SK-N-SH (cell line): ENCODE data around the gene LIPN. TPM values are rescaled to one million over a fixed set of nuclear protein-coding genes. Genes with fewer than 3 reads are reported as not detected.

ENCODE experiments used
- CTCF ChIA-PET: fragments of 300-600, 350-600 bp; formaldehyde crosslinking; extraction: SDS; loops from one replicate; lab custom pipeline; 2021; lab: Yijun Ruan, JAX
- POLR2A ChIA-PET: fragments of 350-600 bp; sonication (Branson Sonifier 250); formaldehyde crosslinking; extraction: SDS; loops from one replicate; lab custom pipeline; 2020; ENCODE audit warnings: antibody characterized with exemption, inconsistent platforms; lab: Yijun Ruan, JAX
- DNase-seq: peaks from one replicate; pipeline ENCODE4 v3.0.0; 2012
- H2AFZ ChIP-seq: fragments of 200-600 bp; sonication (generic); 2 replicates; pipeline ENCODE4 v1.8.1; 2016; ENCODE audit warnings: antibody characterized with exemption, mild to moderate bottlenecking, low read depth
- H3F3A ChIP-seq: fragments of 200-600 bp; sonication (generic); replicated peaks from 2 replicates; pipeline ENCODE3; 2016; ENCODE audit warnings: antibody characterized with exemption, mild to moderate bottlenecking; ENCODE audit not compliant: insufficient read depth
- H3K27ac ChIP-seq, 2 experiments: fragments of 200-500 bp in 1 of 2; fragments of 200-600 bp in 1 of 2; sonication (Bioruptor generic) in 1 of 2; sonication (generic), shearing (Covaris generic) in 1 of 2; 2 replicates each; pipeline versions ENCODE4 v1.5.1 to v1.6.1; 2014 to 2016; ENCODE audit warnings: low read depth in 2 of 2, inconsistent platforms in 1 of 2, low read length in 1 of 2, mild to moderate bottlenecking in 1 of 2, mixed read lengths in 1 of 2
- H3K27me3 ChIP-seq: fragments of 200-600 bp; sonication (generic), shearing (Covaris generic); 2 replicates; pipeline ENCODE4 v1.6.1; 2016; ENCODE audit warnings: mixed run types; ENCODE audit not compliant: insufficient read depth
- H3K36me3 ChIP-seq, 2 experiments: fragments of 200-500 bp in 1 of 2; fragments of 200-600 bp in 1 of 2; sonication (Bioruptor generic) in 1 of 2; sonication (generic) in 1 of 2; replicated peaks in 1 of 2; 2 replicates each; pipeline versions ENCODE3 to v1.5.1; 2014 to 2016; ENCODE audit warnings: low read length in 1 of 2, mild to moderate bottlenecking in 1 of 2; ENCODE audit not compliant: insufficient read depth in 2 of 2, control insufficient read depth in 1 of 2
- H3K4me1 ChIP-seq, 2 experiments: fragments of 200-500 bp in 1 of 2; fragments of 200-600 bp in 1 of 2; sonication (Bioruptor generic) in 1 of 2; sonication (generic), shearing (Covaris generic) in 1 of 2; 2 replicates each; pipeline versions ENCODE4 v1.5.1 to v1.6.1; 2014 to 2016; ENCODE audit warnings: low read depth in 1 of 2, low read length in 1 of 2, mixed run types in 1 of 2; ENCODE audit not compliant: insufficient read depth in 2 of 2, control insufficient read depth in 1 of 2
- H3K4me2 ChIP-seq: fragments of 200-600 bp; sonication (generic), shearing (Covaris generic); 2 replicates; pipeline ENCODE4 v1.6.1; 2017; ENCODE audit warnings: mixed run types
- H3K4me3 ChIP-seq, 2 experiments: fragments of 200-500 bp in 1 of 2; fragments of 200-600 bp in 1 of 2; sonication (Bioruptor generic) in 1 of 2; sonication (generic), shearing (Covaris generic) in 1 of 2; 2 replicates each; pipeline versions ENCODE4 v1.5.1 to v1.8.1; 2014 to 2016; ENCODE audit warnings: low read depth in 2 of 2, inconsistent platforms in 1 of 2, low read length in 1 of 2, mild to moderate bottlenecking in 1 of 2, mixed read lengths in 1 of 2, moderate library complexity in 1 of 2
- H3K79me2 ChIP-seq: fragments of 200-600 bp; sonication (generic); 2 replicates; pipeline ENCODE4 v1.8.1; 2017; ENCODE audit warnings: mild to moderate bottlenecking; ENCODE audit not compliant: insufficient read depth
- H3K9ac ChIP-seq: fragments of 200-600 bp; sonication (generic); 2 replicates; pipeline ENCODE4 v1.6.1; 2017; ENCODE audit warnings: mixed run types
- H3K9me2 ChIP-seq: fragments of 200-600 bp; sonication (generic); 2 replicates; pipeline ENCODE4 v1.6.1; 2017; ENCODE audit warnings: mixed run types
- H3K9me3 ChIP-seq: fragments of 200-600 bp; sonication (generic); 2 replicates; pipeline ENCODE4 v1.6.1; 2017; ENCODE audit warnings: mixed run types, mild to moderate bottlenecking, moderate library complexity
- H4K20me1 ChIP-seq: fragments of 200-600 bp; sonication (generic); 2 replicates; pipeline ENCODE4 v1.6.1; 2017; ENCODE audit warnings: mild to moderate bottlenecking, mixed run types; ENCODE audit not compliant: insufficient read depth
- ELF1 ChIP-seq: IDR thresholded peaks from 2 replicates; pipeline ENCODE4 v1.4.0; 2012
- EP300 ChIP-seq, 2 experiments: IDR thresholded peaks; 2 replicates each; pipeline versions ENCODE4 v1.4.0 to v1.6.1; 2012; ENCODE audit warnings: borderline replicate concordance in 1 of 2, low read depth in 1 of 2, low read length in 1 of 2
- EZH2phosphoT487 ChIP-seq: fragments of 200-600 bp; sonication (generic); IDR thresholded peaks from 2 replicates; pipeline ENCODE4 v1.6.1; 2017; ENCODE audit warnings: low read depth, mixed run types, mild to moderate bottlenecking, antibody characterized with exemption, moderate library complexity, borderline replicate concordance
- FOSL2 ChIP-seq: IDR thresholded peaks from 2 replicates; pipeline ENCODE4 v1.4.0; 2012; ENCODE audit warnings: low read depth, mild to moderate bottlenecking, moderate library complexity, borderline replicate concordance
- FOXJ3 ChIP-seq: sonication (generic); formaldehyde crosslinking; IDR thresholded peaks from 2 replicates; pipeline ENCODE4 v1.5.1; 2020; ENCODE audit warnings: mild to moderate bottlenecking, missing genetic modification reagents
- FOXM1 ChIP-seq: IDR thresholded peaks from 2 replicates; pipeline ENCODE4 v1.4.0; 2012; ENCODE audit warnings: low read depth, mild to moderate bottlenecking
- GATA2 ChIP-seq: sonication (generic); formaldehyde crosslinking; IDR thresholded peaks from 2 replicates; pipeline ENCODE4 v1.5.0; 2020; ENCODE audit warnings: mild to moderate bottlenecking, missing genetic modification reagents
- IRF3 ChIP-seq: fragments of 150-350 bp; IDR thresholded peaks from 2 replicates; pipeline ENCODE4 v1.6.1; 2016; ENCODE audit warnings: mild to moderate bottlenecking, low read depth, low read length
- MAX ChIP-seq: IDR thresholded peaks from 2 replicates; pipeline ENCODE4 v1.4.0; 2012; ENCODE audit warnings: low read depth
- NRF1 ChIP-seq: IDR thresholded peaks from 2 replicates; pipeline ENCODE4 v1.6.1; 2012; ENCODE audit warnings: low read depth, mild to moderate bottlenecking, low read length
- PBX3 ChIP-seq: IDR thresholded peaks from 2 replicates; pipeline ENCODE4; 2012
- RCOR1 ChIP-seq: fragments of 150-350 bp; IDR thresholded peaks from 2 replicates; pipeline ENCODE4 v1.6.1; 2017; ENCODE audit warnings: antibody characterized with exemption, low read length
- SIN3A ChIP-seq: IDR thresholded peaks from 2 replicates; pipeline ENCODE4 v1.6.1; 2012; ENCODE audit warnings: low read depth, mild to moderate bottlenecking, low read length, moderate library complexity, borderline replicate concordance
- TAF1 ChIP-seq: IDR thresholded peaks from 2 replicates; pipeline ENCODE4 v1.6.1; 2012; ENCODE audit warnings: low read depth, mild to moderate bottlenecking, low read length, moderate library complexity, borderline replicate concordance
- TEAD4 ChIP-seq: IDR thresholded peaks from 2 replicates; pipeline ENCODE4 v1.4.0; 2012; ENCODE audit warnings: mild to moderate bottlenecking, borderline replicate concordance; ENCODE audit not compliant: insufficient read depth
- USF1 ChIP-seq: IDR thresholded peaks from 2 replicates; pipeline ENCODE4 v1.4.0; 2012; ENCODE audit warnings: low read depth, borderline replicate concordance
- USF2 ChIP-seq: fragments of 150-350 bp; IDR thresholded peaks from 2 replicates; pipeline ENCODE4 v1.6.1; 2017; ENCODE audit warnings: antibody characterized with exemption, low read length, low read depth, borderline replicate concordance
- YY1 ChIP-seq: IDR thresholded peaks from 2 replicates; pipeline ENCODE4 v1.4.0; 2012; ENCODE audit warnings: low read depth, mild to moderate bottlenecking
- WGBS: methylation state at CpG from one replicate; pipeline ENCODE4 v1.1.6; 2017; ENCODE audit warnings: low lambda C conversion rate; 5-methylcytosine and 5-hydroxymethylcytosine counted together
- polyA plus RNA-seq, 3 experiments: library from polyadenylated mRNA; depleted of rRNA; stranded (reverse); fragments of >200 nt; gene quantifications; 2 replicates each; pipeline ENCODE4 v1.2.3, GENCODE V29; 2012

The LIPN gene
- not detected in 2 replicates for polyA plus RNA-seq (2012; rRNA removed)
- polyA plus RNA-seq (2012; cell fraction: cytosol; rRNA removed), result not detected in 2 replicates
- not detected in 2 replicates for polyA plus RNA-seq (2012; cell fraction: nucleus; rRNA removed)

GRCh38 chr10:88759366-88760101, at the start of gene LIPN:
Gene LIPN, plus strand, starts transcription at chr10:88760020. Its CDS starts 1,386 bp downstream, at chr10:88761406.
- no peaks in the 10 kb centered on the region for H3K9me3 ChIP-seq
- no peak for DNase-seq
- no peaks in the 10 kb centered on the region for H3K9me2 ChIP-seq
- H3K79me2 ChIP-seq, result no peaks in the 10 kb centered on the region
- peaks cover 9% of the 10 kb centered on the region for H3F3A ChIP-seq
- ChIA-PET POLR2A (no interaction called here), CTCF (no interaction called here)
- H4K20me1 ChIP-seq, result no peaks in the 10 kb centered on the region
- H3K27ac ChIP-seq, result no peak within 1 kb of the TSS
- H3K4me3 ChIP-seq, result no peak within 1 kb of the TSS
- no peaks in the 10 kb centered on the region for H3K36me3 ChIP-seq
- 74% methylated on average over 7 of the region's 7 CpGs for WGBS
- H2AFZ ChIP-seq, result no peak within 1 kb of the TSS
- H3K27me3 ChIP-seq, result no peaks in the 10 kb centered on the region
- H3K9ac ChIP-seq, result no peak within 1 kb of the TSS
- TF ChIP-seq FOXJ3, result no peak
- TF ChIP-seq SIN3A, result no peak
- no peak for TF ChIP-seq NRF1
- no peak for TF ChIP-seq RCOR1
- TF ChIP-seq MAX, result no peak
- no peak for TF ChIP-seq YY1
- TF ChIP-seq EP300 (IDR thresholded peaks at IDR 0.05; ENCODE audit: borderline replicate concordance in 1 of 2, low read depth in 1 of 2, low read length in 1 of 2), result no peak
- H3K4me2 ChIP-seq, result no peak within 1 kb of the TSS
- H3K4me1 ChIP-seq, result peaks cover 0 to 3% of the 10 kb centered on the region in 2 experiments; a peak in 1 of 4 replicates

- Histone ChIP-seq H3K9ac (no peak overlapping the region), H3K36me3 (no peaks in the 10 kb centered on the region), H2AFZ (no peak overlapping the region), H3K9me3 (no peaks in the 10 kb centered on the region), H3K27me3 (no peaks in the 10 kb centered on the region), H3K4me1 (no peaks in the 10 kb centered on the region), H3K27ac (no peak overlapping the region)
- no peak for DNase-seq
- TF ChIP-seq USF2 (no peak), RCOR1 (no peak), FOXM1 (no peak), FOXJ3 (no peak), USF1 (no peak), PBX3 (no peak), TAF1 (no peak), EZH2phosphoT487 (no peak), TEAD4 (no peak), MAX (no peak), ELF1 (no peak), GATA2 (no peak), IRF3 (no peak), FOSL2 (no peak)
- TF ChIP-seq, all 33 proteins: peak for 0
- 92% methylated on average over 1 of the region's 1 CpG for WGBS
- Histone ChIP-seq H3K4me3 (no peak overlapping the region), H4K20me1 (no peaks in the 10 kb centered on the region), H3F3A (no peaks in the 10 kb centered on the region), H3K4me2 (no peak overlapping the region), H3K9me2 (no peaks in the 10 kb centered on the region), H3K79me2 (no peaks in the 10 kb centered on the region)
- POLR2A ChIA-PET, result no interaction called here
- CTCF ChIA-PET, result no interaction called here
Measured at GRCh38 chr10:88715517-88715916, 44.3 kb upstream of the LIPN start.
